Smooth muscle cell (in vitro differentiated cells): Measurements from ENCODE around the gene VAV2. TPM values are rescaled to one million over a fixed set of nuclear protein-coding genes. Genes with fewer than 3 reads are reported as not detected.

Experiments
- DNase-seq: peaks from one replicate; lab custom pipeline; 2025; ENCODE audit not compliant: unreplicated experiment; lab: John Stamatoyannopoulos, UW
- H2AFZ ChIP-seq: fragments of 200-600 bp; sonication (generic); 2 replicates; pipeline ENCODE4 v1.6.0; 2016; ENCODE audit warnings: antibody characterized with exemption, low read depth, mild to moderate bottlenecking
- H3F3A ChIP-seq: fragments of 200-600 bp; sonication (generic); 2 replicates; pipeline ENCODE4 v1.6.0; 2017; ENCODE audit warnings: antibody characterized with exemption, low read depth
- H3K27ac ChIP-seq: fragments of 200-600 bp; sonication (generic); 2 replicates; pipeline ENCODE4 v1.5.1; 2016; ENCODE audit warnings: low read depth, mild to moderate bottlenecking
- H3K27me3 ChIP-seq: fragments of 200-600 bp; sonication (generic); 2 replicates; pipeline ENCODE4 v1.6.1; 2016; ENCODE audit warnings: low read depth, mild to moderate bottlenecking
- H3K36me3 ChIP-seq: fragments of 200-600 bp; sonication (generic); 2 replicates; pipeline ENCODE4 v1.5.1; 2016; ENCODE audit warnings: low read depth
- H3K4me1 ChIP-seq: fragments of 200-600 bp; sonication (generic); 2 replicates; pipeline ENCODE4 v1.5.1; 2016; ENCODE audit warnings: low read depth
- H3K4me2 ChIP-seq: fragments of 200-600 bp; sonication (generic); 2 replicates; pipeline ENCODE4 v1.6.0; 2016; ENCODE audit warnings: mild to moderate bottlenecking
- H3K4me3 ChIP-seq: fragments of 200-600 bp; sonication (generic); 2 replicates; pipeline ENCODE4 v1.5.1; 2016; ENCODE audit warnings: mild to moderate bottlenecking
- H3K79me2 ChIP-seq: fragments of 200-600 bp; sonication (generic); 2 replicates; pipeline ENCODE4 v1.6.0; 2016; ENCODE audit warnings: low read depth, mild to moderate bottlenecking
- H3K9ac ChIP-seq: fragments of 200-600 bp; sonication (generic); 2 replicates; pipeline ENCODE4 v1.6.0; 2016; ENCODE audit warnings: low read depth
- H3K9me3 ChIP-seq: fragments of 200-600 bp; sonication (generic); replicated peaks from 2 replicates; pipeline ENCODE4 v1.5.1; 2016; ENCODE audit warnings: low read depth
- H4K20me1 ChIP-seq: fragments of 200-600 bp; sonication (generic); 2 replicates; pipeline ENCODE4 v1.6.0; 2016; ENCODE audit warnings: low read depth
- CTCF ChIP-seq: fragments of 200-600 bp; sonication (generic); IDR thresholded peaks from 2 replicates; pipeline ENCODE4 v1.5.1; 2017; ENCODE audit warnings: borderline replicate concordance, mild to moderate bottlenecking, antibody characterized with exemption; ENCODE audit not compliant: insufficient read depth, poor library complexity, severe bottlenecking
- WGBS: methylation state at CpG from one replicate; pipeline ENCODE4 v1.1.7; 2016; ENCODE audit warnings: low lambda C conversion rate; 5-methylcytosine and 5-hydroxymethylcytosine counted together
- polyA plus RNA-seq: library from polyadenylated mRNA; unstranded; fragments of >200 nt; fragmentation: Nextera tagmentation; extraction: Ambion mirVana; gene quantifications from 2 replicates; pipeline ENCODE4 v1.2.1, GENCODE V29; 2016
- total RNA-seq: library from RNA; depleted of rRNA; stranded (reverse); fragments of >200 nt; gene quantifications from 2 replicates; pipeline ENCODE4 v1.2.3, GENCODE V29; 2014

The VAV2 gene
- total and polyA plus RNA-seq, 2 experiments from 2014 or later: 26.2 to 35.3 TPM

- Histone ChIP-seq H3K79me2 (peaks cover 90% of the 10 kb centered on the region), H2AFZ (no peak overlapping the region), H3K4me3 (no peak overlapping the region), H3K4me2 (no peak overlapping the region), H3K36me3 (no peaks in the 10 kb centered on the region), H3K9me3 (no peaks in the 10 kb centered on the region), H3K4me1 (no peaks in the 10 kb centered on the region), H3K27me3 (no peaks in the 10 kb centered on the region), H3K27ac (no peak overlapping the region), H3F3A (no peaks in the 10 kb centered on the region), H4K20me1 (peaks cover 92% of the 10 kb centered on the region), H3K9ac (no peak overlapping the region)
- TF ChIP-seq CTCF: no peak
- WGBS: 89% methylated on average over 26 of the region's 26 CpGs
- no peak for DNase-seq
These were observed 81.1 kb downstream of the VAV2 start for GRCh38 chr9:133910855-133911514.

- Histone ChIP-seq H3K9ac (no peak overlapping the region), H3K27me3 (no peaks in the 10 kb centered on the region), H3K27ac (no peak overlapping the region), H3K9me3 (no peaks in the 10 kb centered on the region), H2AFZ (no peak overlapping the region), H3F3A (no peaks in the 10 kb centered on the region), H3K4me1 (no peaks in the 10 kb centered on the region), H3K4me3 (no peak overlapping the region), H3K4me2 (no peak overlapping the region), H3K79me2 (peaks cover 89% of the 10 kb centered on the region), H4K20me1 (peaks cover 92% of the 10 kb centered on the region), H3K36me3 (no peaks in the 10 kb centered on the region)
- 85% methylated on average over 28 of the region's 31 CpGs for WGBS
- no peak for DNase-seq
- no peak for TF ChIP-seq CTCF
These were observed 84.9 kb downstream of the VAV2 start for GRCh38 chr9:133906932-133907910.

- Histone ChIP-seq H3K79me2 (peaks cover 89% of the 10 kb centered on the region), H3K36me3 (no peaks in the 10 kb centered on the region), H3K27me3 (no peaks in the 10 kb centered on the region), H4K20me1 (peaks cover 92% of the 10 kb centered on the region), H3K4me3 (no peak overlapping the region), H3F3A (no peaks in the 10 kb centered on the region), H3K4me1 (no peaks in the 10 kb centered on the region), H3K9me3 (no peaks in the 10 kb centered on the region), H3K9ac (no peak overlapping the region), H3K27ac (no peak overlapping the region), H2AFZ (no peak overlapping the region), H3K4me2 (no peak overlapping the region)
- 79% methylated on average over 12 of the region's 13 CpGs for WGBS
- DNase-seq: no peak
- no peak for TF ChIP-seq CTCF
These were observed 85.9 kb downstream of the VAV2 start for GRCh38 chr9:133906218-133906617.
